ELF-1 (cell line): ENCODE results near the gene RAB27B.

ENCODE experiments used
- DNase-seq: peaks from one replicate; pipeline ENCODE4 v3.0.0-alpha.2; 2016; ENCODE audit warnings: low read depth, low spot score

RAB27B gene

GRCh38 chr18:54867131-54867530 lies 38.9 kb downstream of the RAB27B start:
- DNase-seq, result no peak

- DNase-seq, result no peak
These were observed 43.0 kb downstream of the RAB27B start for GRCh38 chr18:54871231-54871630.

- no peak for DNase-seq
These were observed 44.4 kb downstream of the RAB27B start for GRCh38 chr18:54872681-54873080.

GRCh38 chr18:54873884-54874255 lies 45.6 kb downstream of the RAB27B start:
- peak; percentile 12 for DNase-seq

- DNase-seq, result no peak
These were observed 46.8 kb downstream of the RAB27B start for GRCh38 chr18:54875063-54875462.

- DNase-seq, result no peak
These were observed 48.8 kb downstream of the RAB27B start for GRCh38 chr18:54877076-54877475.

- no peak for DNase-seq
These were observed 49.9 kb downstream of the RAB27B start for GRCh38 chr18:54878159-54878622.

- no peak for DNase-seq
These were observed 50.5 kb downstream of the RAB27B start for GRCh38 chr18:54878659-54879358.

GRCh38 chr18:54879691-54880090 lies 51.4 kb downstream of the RAB27B start:
- DNase-seq, result peak; percentile 39

GRCh38 chr18:54880395-54881105 lies 52.3 kb downstream of the RAB27B start:
- DNase-seq, result peak; percentile 14

GRCh38 chr18:54881229-54881768 lies 53.0 kb downstream of the RAB27B start:
- DNase-seq, result no peak

- DNase-seq, result no peak
These were observed 54.0 kb downstream of the RAB27B start for GRCh38 chr18:54882318-54882717.

GRCh38 chr18:54883816-54884604 lies 55.7 kb downstream of the RAB27B start:
- no peak for DNase-seq

- DNase-seq, result no peak
These were observed 60.1 kb downstream of the RAB27B start for GRCh38 chr18:54888378-54888777.

GRCh38 chr18:54888933-54889332 lies 60.7 kb downstream of the RAB27B start:
- no peak for DNase-seq

GRCh38 chr18:54899500-54899899 lies 71.2 kb downstream of the RAB27B start:
- DNase-seq, result no peak

- DNase-seq, result no peak
These were observed 72.0 kb downstream of the RAB27B start for GRCh38 chr18:54900290-54900689.

GRCh38 chr18:54904581-54904980 lies 76.3 kb downstream of the RAB27B start:
- no peak for DNase-seq

- no peak for DNase-seq
These were observed 77.4 kb downstream of the RAB27B start for GRCh38 chr18:54905629-54906028.

- no peak for DNase-seq
These were observed 78.3 kb downstream of the RAB27B start for GRCh38 chr18:54906331-54907185.

GRCh38 chr18:54909538-54909937 lies 81.3 kb downstream of the RAB27B start:
- no peak for DNase-seq
